PC-9 (cell line): ENCODE data around the gene GLP2R. TPM values are rescaled to one million over a fixed set of nuclear protein-coding genes. Genes with fewer than 3 reads are reported as not detected.

Source experiments
- BruUV-seq: library from RNA; stranded (reverse); fragments of 400-500 nt; replicated peaks from 2 replicates; lab custom pipeline; 2021; lab: Mats Ljungman, UMichigan
- CTCF ChIA-PET: fragments of 300-600 bp; sonication (Branson Sonifier 250); formaldehyde crosslinking; loops from one replicate; lab custom pipeline; 2022; ENCODE audit warnings: antibody characterized with exemption; lab: Charles Lee
- POLR2A ChIA-PET: fragments of 300-600 bp; sonication (Branson Sonifier 250); formaldehyde crosslinking; loops from one replicate; lab custom pipeline; 2022; ENCODE audit warnings: antibody characterized with exemption; ENCODE audit not compliant: unreplicated experiment; lab: Charles Lee
- DNase-seq, 2 experiments: peaks; one replicate each; pipeline versions ENCODE4 v3.0.0 to v3.0.0-alpha.2; 2015 to 2022; ENCODE audit warnings: mixed read lengths in 1 of 2
- H2AFZ ChIP-seq: fragments of 200-600 bp; sonication (generic); 2 replicates; pipeline ENCODE4 v1.8.1; 2017; ENCODE audit warnings: antibody characterized with exemption
- H3F3A ChIP-seq: fragments of 200-600 bp; sonication (generic); 2 replicates; pipeline ENCODE4 v1.8.1; 2017; ENCODE audit warnings: antibody characterized with exemption, mild to moderate bottlenecking, low read depth; ENCODE audit not compliant: insufficient read depth
- H3K27ac ChIP-seq: fragments of 200-600 bp; sonication (generic); 2 replicates; pipeline ENCODE4 v1.6.1; 2016; ENCODE audit warnings: mixed run types
- H3K27me3 ChIP-seq: fragments of 200-600 bp; sonication (generic); 2 replicates; pipeline ENCODE4 v1.6.1; 2016; ENCODE audit warnings: low read depth, mixed run types; ENCODE audit not compliant: insufficient read depth
- H3K36me3 ChIP-seq: fragments of 200-600 bp; sonication (generic); 2 replicates; pipeline ENCODE4 v1.6.1; 2016; ENCODE audit warnings: low read depth, mixed run types
- H3K4me1 ChIP-seq: fragments of 200-600 bp; sonication (generic); replicated peaks from 2 replicates; pipeline ENCODE4 v1.6.1; 2016; ENCODE audit warnings: mixed run types; ENCODE audit not compliant: insufficient read depth
- H3K4me2 ChIP-seq: fragments of 200-600 bp; sonication (generic); 2 replicates; pipeline ENCODE4 v1.6.1; 2017; ENCODE audit warnings: mixed run types
- H3K4me3 ChIP-seq: fragments of 200-600 bp; sonication (generic); 2 replicates; pipeline ENCODE4 v1.6.1; 2016; ENCODE audit warnings: mixed run types
- H3K79me2 ChIP-seq: fragments of 200-600 bp; sonication (generic); 2 replicates; pipeline ENCODE4 v1.6.1; 2017; ENCODE audit warnings: low read depth, mixed run types
- H3K9me2 ChIP-seq: fragments of 200-600 bp; sonication (generic); 2 replicates; pipeline ENCODE4 v1.8.1; 2017; ENCODE audit warnings: mild to moderate bottlenecking; ENCODE audit not compliant: insufficient read depth
- H3K9me3 ChIP-seq: fragments of 200-600 bp; sonication (generic); 2 replicates; pipeline ENCODE4 v1.8.1; 2016; ENCODE audit warnings: low read depth; ENCODE audit not compliant: insufficient read depth
- H4K20me1 ChIP-seq: fragments of 200-600 bp; sonication (generic); 2 replicates; pipeline ENCODE4 v1.8.1; 2017; ENCODE audit not compliant: insufficient read depth
- EZH2 ChIP-seq: fragments of 200-600 bp; sonication (generic); IDR thresholded peaks from 2 replicates; pipeline ENCODE4 v1.8.0; 2017; ENCODE audit warnings: antibody characterized with exemption, low read depth
- intact Hi-C: fragments of 100-400 bp; cut with micrococcal nuclease; formaldehyde crosslinking; loops from one replicate; pipeline ENCODE4 v1.10.0; 2022; ENCODE audit not compliant: unreplicated experiment
- total RNA-seq: library from RNA; stranded (reverse); gene quantifications from 2 replicates; pipeline ENCODE4 v1.2.3, GENCODE V29; 2021
- TF ChIP-seq, protein P1 (sequence below): fragments of 200-600 bp; sonication (generic); conservative IDR thresholded peaks from 2 replicates; pipeline ENCODE4 v1.6.1; 2017; ENCODE audit warnings: mixed run types, antibody characterized with exemption, mild to moderate bottlenecking, moderate library complexity

GLP2R gene
- total RNA-seq, 1 experiment from 2014 or later, result 3.2 TPM

GRCh38 chr17:9806699-9807098 is 19.0 kb upstream of the GLP2R start:
- BruUV-seq, result no TSS peak
- peaks cover 16% of the 10 kb centered on the region for H3F3A ChIP-seq
- no peaks in the 10 kb centered on the region; the same call in 1 of the 2 replicates for H3K9me3 ChIP-seq
- no peaks in the 10 kb centered on the region for H4K20me1 ChIP-seq
- no peak overlapping the region for H3K4me3 ChIP-seq
- ChIA-PET POLR2A (no interaction called here), CTCF (no interaction called here)
- H3K36me3 ChIP-seq, result no peaks in the 10 kb centered on the region
- peaks cover 18% of the 10 kb centered on the region for H3K4me1 ChIP-seq
- no peak for DNase-seq
- no peaks in the 10 kb centered on the region for H3K9me2 ChIP-seq
- no peak overlapping the region for H2AFZ ChIP-seq
- intact Hi-C loops, result no loop called here
- no peaks in the 10 kb centered on the region for H3K79me2 ChIP-seq
- no peak overlapping the region for H3K4me2 ChIP-seq
- H3K27me3 ChIP-seq, result no peaks in the 10 kb centered on the region
- no peak for TF ChIP-seq EZH2
- TF ChIP-seq, protein P1, sequence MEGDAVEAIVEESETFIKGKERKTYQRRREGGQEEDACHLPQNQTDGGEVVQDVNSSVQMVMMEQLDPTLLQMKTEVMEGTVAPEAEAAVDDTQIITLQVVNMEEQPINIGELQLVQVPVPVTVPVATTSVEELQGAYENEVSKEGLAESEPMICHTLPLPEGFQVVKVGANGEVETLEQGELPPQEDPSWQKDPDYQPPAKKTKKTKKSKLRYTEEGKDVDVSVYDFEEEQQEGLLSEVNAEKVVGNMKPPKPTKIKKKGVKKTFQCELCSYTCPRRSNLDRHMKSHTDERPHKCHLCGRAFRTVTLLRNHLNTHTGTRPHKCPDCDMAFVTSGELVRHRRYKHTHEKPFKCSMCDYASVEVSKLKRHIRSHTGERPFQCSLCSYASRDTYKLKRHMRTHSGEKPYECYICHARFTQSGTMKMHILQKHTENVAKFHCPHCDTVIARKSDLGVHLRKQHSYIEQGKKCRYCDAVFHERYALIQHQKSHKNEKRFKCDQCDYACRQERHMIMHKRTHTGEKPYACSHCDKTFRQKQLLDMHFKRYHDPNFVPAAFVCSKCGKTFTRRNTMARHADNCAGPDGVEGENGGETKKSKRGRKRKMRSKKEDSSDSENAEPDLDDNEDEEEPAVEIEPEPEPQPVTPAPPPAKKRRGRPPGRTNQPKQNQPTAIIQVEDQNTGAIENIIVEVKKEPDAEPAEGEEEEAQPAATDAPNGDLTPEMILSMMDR, result no peak
- H3K27ac ChIP-seq, result no peak overlapping the region

- no peak overlapping the region for H2AFZ ChIP-seq
Measured at GRCh38 chr17:9809409-9809808, 16.3 kb upstream of the GLP2R start.

GRCh38 chr17:9810100-9810949 is 15.4 kb upstream of the GLP2R start:
- Histone ChIP-seq H3K9me2 (no peaks in the 10 kb centered on the region), H2AFZ (no peak overlapping the region), H3K4me3 (no peak overlapping the region), H3K9me3 (no peaks in the 10 kb centered on the region), H3K27ac (no peak overlapping the region), H3K4me1 (no peaks in the 10 kb centered on the region), H3K27me3 (no peaks in the 10 kb centered on the region), H3K36me3 (no peaks in the 10 kb centered on the region), H4K20me1 (no peaks in the 10 kb centered on the region), H3K4me2 (no peak overlapping the region), H3K79me2 (no peaks in the 10 kb centered on the region), H3F3A (no peaks in the 10 kb centered on the region)
- CTCF ChIA-PET, result no interaction called here
- intact Hi-C loops, result no loop called here
- POLR2A ChIA-PET, result no interaction called here
- TF ChIP-seq, protein P1, result no peak
- TF ChIP-seq EZH2, result no peak
- no peak for DNase-seq
- no TSS peak for BruUV-seq

More at GRCh38 chr17:9809409-9809808, 16.3 kb upstream of the GLP2R start:
- Histone ChIP-seq H3K27ac (no peak overlapping the region), H3K79me2 (no peaks in the 10 kb centered on the region), H3K4me3 (no peak overlapping the region), H3F3A (no peaks in the 10 kb centered on the region), H3K4me2 (no peak overlapping the region), H4K20me1 (no peaks in the 10 kb centered on the region), H3K4me1 (no peaks in the 10 kb centered on the region), H3K9me2 (no peaks in the 10 kb centered on the region), H3K27me3 (no peaks in the 10 kb centered on the region), H3K36me3 (no peaks in the 10 kb centered on the region), H3K9me3 (no peaks in the 10 kb centered on the region)
- DNase-seq, result no peak
- TF ChIP-seq, protein P1, result no peak
- no peak for TF ChIP-seq EZH2
- ChIA-PET CTCF (no interaction called here), POLR2A (no interaction called here)
- intact Hi-C loops, result no loop called here
- BruUV-seq, result no TSS peak
